Panc1 (cell line): ENCODE results near the gene MRPS16. TPM values are rescaled to one million over a fixed set of nuclear protein-coding genes. Genes with fewer than 3 reads are reported as not detected.

Experiments used
- ATAC-seq: fragments of 200-7000 bp; cut with Tn5 transposase; 2 replicates; pipeline ENCODE4 v1.9.1; 2020; ENCODE audit warnings: mild to moderate bottlenecking, moderate library complexity
- BruUV-seq: library from RNA; stranded (reverse); fragments of 400-500 nt; replicated peaks from 2 replicates; lab custom pipeline; 2021; lab: Mats Ljungman, UMichigan
- CTCF ChIA-PET: fragments of 300-600 bp; sonication (Branson Sonifier 250); formaldehyde crosslinking; loops from one replicate; lab custom pipeline; 2022; ENCODE audit warnings: antibody characterized with exemption; lab: Charles Lee
- POLR2A ChIA-PET: fragments of 300-600 bp; sonication (Branson Sonifier 250); formaldehyde crosslinking; loops from one replicate; lab custom pipeline; 2022; ENCODE audit warnings: antibody characterized with exemption; lab: Charles Lee
- DNase-seq: peaks from one replicate; pipeline ENCODE4 v3.0.0-alpha.2; 2010; ENCODE audit warnings: low read depth, low spot score
- H3K27ac ChIP-seq: 2 replicates; pipeline ENCODE4 v1.5.1; 2011; ENCODE audit warnings: mild to moderate bottlenecking, low read length, inconsistent platforms
- H3K27me3 ChIP-seq: fragments of 200-500 bp; sonication (Bioruptor generic); 2 replicates; pipeline ENCODE4 v1.6.0; 2014; ENCODE audit warnings: low read length, inconsistent platforms; ENCODE audit not compliant: control insufficient read depth, insufficient read depth
- H3K36me3 ChIP-seq: fragments of 200-500 bp; sonication (Bioruptor generic); 2 replicates; pipeline ENCODE4 v1.5.1; 2014; ENCODE audit warnings: inconsistent platforms, mild to moderate bottlenecking, low read length, moderate library complexity; ENCODE audit not compliant: control insufficient read depth, insufficient read depth
- H3K4me1 ChIP-seq: 2 replicates; pipeline ENCODE4 v1.5.1; 2011; ENCODE audit warnings: inconsistent platforms, mild to moderate bottlenecking, low read length, moderate library complexity; ENCODE audit not compliant: control insufficient read depth, insufficient read depth
- H3K4me3 ChIP-seq, 2 experiments: 2 replicates each; pipeline ENCODE4 v1.5.1; 2011 to 2012; ENCODE audit warnings: low read depth in 2 of 2, low read length in 2 of 2, mild to moderate bottlenecking in 2 of 2, inconsistent platforms in 1 of 2, moderate library complexity in 1 of 2
- H3K9me3 ChIP-seq: fragments of 200-500 bp; sonication (Bioruptor generic); 2 replicates; pipeline ENCODE4 v1.5.1; 2014; ENCODE audit warnings: low read depth, mild to moderate bottlenecking, inconsistent platforms, low read length, moderate library complexity; ENCODE audit not compliant: control insufficient read depth, insufficient read depth
- POLR2AphosphoS5 ChIP-seq: IDR thresholded peaks from 2 replicates; pipeline ENCODE4 v1.6.1; 2012; ENCODE audit warnings: mild to moderate bottlenecking, low read depth, low read length, moderate library complexity
- SIN3A ChIP-seq: IDR thresholded peaks from 2 replicates; pipeline ENCODE4 v1.6.1; 2012; ENCODE audit warnings: low read depth, mild to moderate bottlenecking, low read length, moderate library complexity, borderline replicate concordance; ENCODE audit not compliant: insufficient read depth
- TCF7L2 ChIP-seq: IDR thresholded peaks from 2 replicates; pipeline ENCODE4 v1.6.1; 2011; ENCODE audit warnings: mild to moderate bottlenecking, low read depth, low read length, inconsistent platforms
- in situ Hi-C: cut with HindIII; loops from 2 replicates; pipeline ENCODE4 v1.10.0; 2016; ENCODE audit warnings: low sequenced_read_pairs, low pct_unique_long_range_greater_than_20kb
- intact Hi-C: fragments of 100-400 bp; cut with micrococcal nuclease; formaldehyde crosslinking; loops from one replicate; pipeline ENCODE4 v1.10.0; 2022; ENCODE audit not compliant: unreplicated experiment
- total RNA-seq: library from RNA; stranded (reverse); gene quantifications from one replicate; pipeline ENCODE4 v1.2.1, GENCODE V29; 2021; ENCODE audit not compliant: unreplicated experiment
- TF ChIP-seq, protein P1 (sequence below): fragments of 450-650 bp; IDR thresholded peaks from 2 replicates; pipeline ENCODE4 v1.5.1; 2017; ENCODE audit warnings: mild to moderate bottlenecking
- TF ChIP-seq, protein P2 (sequence below), 2 experiments: IDR thresholded peaks; 2 replicates each; pipeline ENCODE4 v1.6.1; 2011 to 2012; ENCODE audit warnings: low read depth in 2 of 2, control low read depth in 1 of 2, low read length in 1 of 2, mild to moderate bottlenecking in 1 of 2, moderate library complexity in 1 of 2; ENCODE audit not compliant: insufficient read depth in 1 of 2

MRPS16 gene
- total RNA-seq, 1 experiment from 2014 or later = 199 TPM

DNA sequence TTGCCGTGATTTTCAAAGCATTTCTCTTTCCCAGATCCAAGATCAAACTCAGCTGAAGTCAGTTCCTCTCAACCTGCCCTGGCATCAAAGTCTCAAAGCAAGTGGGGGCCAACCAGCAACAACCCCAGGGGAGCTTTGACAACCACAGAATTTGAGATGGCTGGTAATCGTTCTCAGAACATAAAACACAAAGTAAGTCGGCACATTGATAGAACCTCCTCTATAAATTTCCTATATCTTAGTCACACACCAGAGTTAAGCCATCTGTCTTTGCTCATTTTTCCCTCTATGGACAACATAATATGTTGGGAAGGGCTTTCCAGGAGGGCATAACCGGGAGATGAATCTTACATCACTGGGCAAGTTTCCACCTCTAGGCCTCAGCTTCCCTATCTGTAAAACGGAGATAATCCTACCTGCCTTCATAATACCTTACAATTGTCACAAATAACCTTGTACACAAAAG is 4.2 kb downstream of the MRPS16 start:
- H3K9me3 ChIP-seq = no peaks in the 10 kb centered on the region
- peak overlapping the region in 1 of 2 experiments; percentile 95; a peak in 1 of 4 replicates for H3K4me3 ChIP-seq
- in situ Hi-C loops (no loop called here), intact Hi-C loops (no loop called here)
- H3K27ac ChIP-seq = peak overlapping the region; percentile 99
- POLR2A ChIA-PET = no interaction called here
- H3K36me3 ChIP-seq = peaks cover 31% of the 10 kb centered on the region
- H3K4me1 ChIP-seq = peaks cover 46% of the 10 kb centered on the region
- TF ChIP-seq, protein P1, sequence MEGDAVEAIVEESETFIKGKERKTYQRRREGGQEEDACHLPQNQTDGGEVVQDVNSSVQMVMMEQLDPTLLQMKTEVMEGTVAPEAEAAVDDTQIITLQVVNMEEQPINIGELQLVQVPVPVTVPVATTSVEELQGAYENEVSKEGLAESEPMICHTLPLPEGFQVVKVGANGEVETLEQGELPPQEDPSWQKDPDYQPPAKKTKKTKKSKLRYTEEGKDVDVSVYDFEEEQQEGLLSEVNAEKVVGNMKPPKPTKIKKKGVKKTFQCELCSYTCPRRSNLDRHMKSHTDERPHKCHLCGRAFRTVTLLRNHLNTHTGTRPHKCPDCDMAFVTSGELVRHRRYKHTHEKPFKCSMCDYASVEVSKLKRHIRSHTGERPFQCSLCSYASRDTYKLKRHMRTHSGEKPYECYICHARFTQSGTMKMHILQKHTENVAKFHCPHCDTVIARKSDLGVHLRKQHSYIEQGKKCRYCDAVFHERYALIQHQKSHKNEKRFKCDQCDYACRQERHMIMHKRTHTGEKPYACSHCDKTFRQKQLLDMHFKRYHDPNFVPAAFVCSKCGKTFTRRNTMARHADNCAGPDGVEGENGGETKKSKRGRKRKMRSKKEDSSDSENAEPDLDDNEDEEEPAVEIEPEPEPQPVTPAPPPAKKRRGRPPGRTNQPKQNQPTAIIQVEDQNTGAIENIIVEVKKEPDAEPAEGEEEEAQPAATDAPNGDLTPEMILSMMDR = no peak
- TF ChIP-seq, protein P2, sequence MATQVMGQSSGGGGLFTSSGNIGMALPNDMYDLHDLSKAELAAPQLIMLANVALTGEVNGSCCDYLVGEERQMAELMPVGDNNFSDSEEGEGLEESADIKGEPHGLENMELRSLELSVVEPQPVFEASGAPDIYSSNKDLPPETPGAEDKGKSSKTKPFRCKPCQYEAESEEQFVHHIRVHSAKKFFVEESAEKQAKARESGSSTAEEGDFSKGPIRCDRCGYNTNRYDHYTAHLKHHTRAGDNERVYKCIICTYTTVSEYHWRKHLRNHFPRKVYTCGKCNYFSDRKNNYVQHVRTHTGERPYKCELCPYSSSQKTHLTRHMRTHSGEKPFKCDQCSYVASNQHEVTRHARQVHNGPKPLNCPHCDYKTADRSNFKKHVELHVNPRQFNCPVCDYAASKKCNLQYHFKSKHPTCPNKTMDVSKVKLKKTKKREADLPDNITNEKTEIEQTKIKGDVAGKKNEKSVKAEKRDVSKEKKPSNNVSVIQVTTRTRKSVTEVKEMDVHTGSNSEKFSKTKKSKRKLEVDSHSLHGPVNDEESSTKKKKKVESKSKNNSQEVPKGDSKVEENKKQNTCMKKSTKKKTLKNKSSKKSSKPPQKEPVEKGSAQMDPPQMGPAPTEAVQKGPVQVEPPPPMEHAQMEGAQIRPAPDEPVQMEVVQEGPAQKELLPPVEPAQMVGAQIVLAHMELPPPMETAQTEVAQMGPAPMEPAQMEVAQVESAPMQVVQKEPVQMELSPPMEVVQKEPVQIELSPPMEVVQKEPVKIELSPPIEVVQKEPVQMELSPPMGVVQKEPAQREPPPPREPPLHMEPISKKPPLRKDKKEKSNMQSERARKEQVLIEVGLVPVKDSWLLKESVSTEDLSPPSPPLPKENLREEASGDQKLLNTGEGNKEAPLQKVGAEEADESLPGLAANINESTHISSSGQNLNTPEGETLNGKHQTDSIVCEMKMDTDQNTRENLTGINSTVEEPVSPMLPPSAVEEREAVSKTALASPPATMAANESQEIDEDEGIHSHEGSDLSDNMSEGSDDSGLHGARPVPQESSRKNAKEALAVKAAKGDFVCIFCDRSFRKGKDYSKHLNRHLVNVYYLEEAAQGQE (IDR thresholded peaks at IDR 0.05; ENCODE audit: insufficient read depth in 1 of 2, low read depth in 2 of 2, low read length in 1 of 2) = no peak
- TF ChIP-seq SIN3A (no peak), POLR2AphosphoS5 (no peak; the same call in none of the 2 replicates), TCF7L2 (no peak)
- CTCF ChIA-PET = no interaction called here
- no peak for ATAC-seq
- BruUV-seq = no TSS peak
- H3K27me3 ChIP-seq = no peaks in the 10 kb centered on the region
- no peak for DNase-seq

DNA sequence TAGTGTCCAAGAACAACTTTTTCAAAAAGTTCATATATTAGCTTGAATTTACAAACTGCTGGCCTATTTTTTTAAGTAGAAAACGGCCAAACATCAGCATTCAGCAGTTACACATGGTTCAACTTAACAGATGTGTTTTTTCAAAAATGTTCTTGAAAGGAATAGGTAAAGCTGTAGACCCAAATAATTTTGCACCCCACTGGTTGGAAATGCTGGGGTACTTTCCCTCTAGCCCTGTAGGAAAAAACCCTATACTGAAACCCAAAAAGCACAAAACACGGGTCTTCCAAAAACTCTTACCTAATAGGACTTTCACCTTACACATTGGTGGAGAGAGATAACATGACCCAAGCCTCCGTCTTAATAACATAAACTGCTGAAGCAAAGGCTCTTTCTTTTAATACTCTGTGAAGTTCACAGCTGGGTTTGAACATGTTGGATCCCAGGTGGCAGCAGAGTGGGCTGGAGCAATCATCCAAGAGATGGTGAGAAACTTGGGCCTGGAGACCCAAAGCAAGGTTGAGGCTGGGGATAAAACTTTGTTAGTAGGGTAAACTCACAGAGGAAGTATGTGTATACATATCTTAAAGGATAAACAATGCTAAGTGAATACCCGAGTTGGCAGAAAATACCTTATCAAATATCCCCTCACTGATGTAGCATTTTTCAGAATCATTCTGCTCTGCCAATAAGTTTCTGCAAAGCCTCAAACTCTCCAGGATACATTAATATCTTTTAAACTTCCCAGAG is 4.8 kb downstream of the MRPS16 start:
- ATAC-seq (0 out of 2 replicates have a peak, but pooled peaks have one; percentile 1), DNase-seq (no peak)
- intact Hi-C loops (no loop called here), in situ Hi-C loops (no loop called here)
- CTCF ChIA-PET = no interaction called here
- Histone ChIP-seq H3K27ac (peak overlapping the region; percentile 99), H3K27me3 (no peaks in the 10 kb centered on the region), H3K9me3 (no peaks in the 10 kb centered on the region), H3K36me3 (peaks cover 30% of the 10 kb centered on the region), H3K4me3 (peak overlapping the region; percentile 66 to 95), H3K4me1 (peaks cover 45% of the 10 kb centered on the region)
- BruUV-seq = TSS peak; percentile 94
- TF ChIP-seq, protein P1 = no peak
- TF ChIP-seq POLR2AphosphoS5 = peak; percentile 46; the same call in 1 of the 2 replicates
- no peak for TF ChIP-seq TCF7L2
- TF ChIP-seq, protein P2 (IDR thresholded peaks at IDR 0.05; ENCODE audit: insufficient read depth in 1 of 2, low read depth in 2 of 2, low read length in 1 of 2) = no peak
- POLR2A ChIA-PET = interaction anchor here (0.7 kb wide), 2 partner anchors 14 to 123 kb away, joined by 3 read pairs; no protein-coding TSS in a partner anchor
